Endothelial cell of umbilical vein (primary cell): Measurements from ENCODE around the gene SYK. TPM values are rescaled to one million over a fixed set of nuclear protein-coding genes. Genes with fewer than 3 reads are reported as not detected.

Source experiments
- BruUV-seq: library from RNA; stranded (reverse); fragments of 400-500 nt; replicated peaks from 2 replicates; lab custom pipeline; 2021; lab: Mats Ljungman, UMichigan
- CTCF ChIA-PET: fragments of 300-600, 350-600 bp; sonication (Branson Sonifier 250); formaldehyde crosslinking; loops from one replicate; lab custom pipeline; 2021; ENCODE audit warnings: antibody characterized with exemption, inconsistent platforms; lab: Charles Lee
- POLR2A ChIA-PET: fragments of 300-600, 350-600 bp; sonication (Branson Sonifier 250); formaldehyde crosslinking; loops from one replicate; lab custom pipeline; 2021; ENCODE audit warnings: antibody characterized with exemption, inconsistent platforms; lab: Charles Lee
- DNase-seq: peaks from one replicate; pipeline ENCODE4 v3.0.0-alpha.2; 2011; ENCODE audit warnings: low read depth, low spot score
- FAIRE-seq: peaks from 2 replicates; lab custom pipeline; 2011; peaks lifted over from hg19 to GRCh38; lab: Jason Lieb, UNC
- H2AFZ ChIP-seq: 2 replicates; pipeline ENCODE4 v1.6.0; 2012; ENCODE audit warnings: low read depth, low read length, control low read depth, inconsistent platforms
- H3K27ac ChIP-seq: 2 replicates; pipeline ENCODE4 v1.5.1; 2011; ENCODE audit warnings: low read depth, mild to moderate bottlenecking, control low read depth, low read length, moderate library complexity; ENCODE audit not compliant: insufficient read depth
- H3K27me3 ChIP-seq, 2 experiments: 2 replicates each; pipeline versions ENCODE4 v1.6.0 to v1.6.1; 2011; ENCODE audit warnings: low read length in 2 of 2, mixed read lengths in 1 of 2; ENCODE audit not compliant: control insufficient read depth in 2 of 2, insufficient read depth in 2 of 2
- H3K36me3 ChIP-seq, 2 experiments: 2 replicates in 1 of 2; 3 replicates in 1 of 2; pipeline ENCODE4 v1.5.1; 2011; ENCODE audit warnings: low read length in 2 of 2, mild to moderate bottlenecking in 1 of 2, moderate library complexity in 1 of 2; ENCODE audit not compliant: control insufficient read depth in 2 of 2, insufficient read depth in 2 of 2; ENCODE audit errors: extremely low read depth in 1 of 2
- H3K4me1 ChIP-seq: 3 replicates; pipeline ENCODE4 v1.5.1; 2011; ENCODE audit warnings: mild to moderate bottlenecking, low read length; ENCODE audit not compliant: control insufficient read depth, insufficient read depth; ENCODE audit errors: extremely low read depth
- H3K4me2 ChIP-seq: 2 replicates; pipeline ENCODE4 v1.6.1; 2011; ENCODE audit warnings: low read length, control low read depth, mixed read lengths; ENCODE audit not compliant: insufficient read depth
- H3K4me3 ChIP-seq, 3 experiments: fragments of 200-600 bp in 1 of 3; sonication (generic), shearing (Covaris generic) in 1 of 3; replicated peaks in 1 of 3; 2 replicates each; pipeline ENCODE4 v1.5.1; 2011 to 2016; ENCODE audit warnings: control low read depth in 3 of 3, low read length in 3 of 3, mild to moderate bottlenecking in 2 of 3, inconsistent platforms in 1 of 3, low read depth in 1 of 3, moderate library complexity in 1 of 3; ENCODE audit not compliant: insufficient read depth in 1 of 3
- H3K79me2 ChIP-seq: 2 replicates; pipeline ENCODE4 v1.6.0; 2012; ENCODE audit warnings: low read length, inconsistent platforms; ENCODE audit not compliant: control insufficient read depth, insufficient read depth
- H3K9ac ChIP-seq: replicated peaks from 2 replicates; pipeline ENCODE3; 2011; ENCODE audit warnings: low read length, control low read depth; ENCODE audit not compliant: insufficient read depth; ENCODE audit errors: extremely low read depth
- H3K9me1 ChIP-seq: replicated peaks from 3 replicates; pipeline ENCODE4 v1.6.0; 2011; ENCODE audit warnings: mild to moderate bottlenecking, low read length; ENCODE audit not compliant: control insufficient read depth, insufficient read depth; ENCODE audit errors: extremely low read depth
- H3K9me3 ChIP-seq: replicated peaks from 2 replicates; pipeline ENCODE4 v1.5.1; 2012; ENCODE audit warnings: low read length, inconsistent platforms; ENCODE audit not compliant: control insufficient read depth, insufficient read depth
- H4K20me1 ChIP-seq: replicated peaks from 2 replicates; pipeline ENCODE3; 2011; ENCODE audit warnings: mild to moderate bottlenecking, low read length; ENCODE audit not compliant: control insufficient read depth, insufficient read depth; ENCODE audit errors: extremely low read depth
- CTCF ChIP-seq, 2 donors: IDR thresholded peaks; 1 replicate in 1 of 2; 2 replicates in 1 of 2; pipeline ENCODE4 v1.5.1; 2011; ENCODE audit warnings: low read length in 2 of 2, mild to moderate bottlenecking in 2 of 2, moderate library complexity in 2 of 2, control low read depth in 1 of 2, inconsistent platforms in 1 of 2, low read depth in 1 of 2; ENCODE audit not compliant: insufficient read depth in 1 of 2; ENCODE audit errors: extremely low read depth in 1 of 2
- EZH2 ChIP-seq: IDR thresholded peaks from 2 replicates; pipeline ENCODE4 v1.6.1; 2012; ENCODE audit warnings: borderline replicate concordance, low read depth, mild to moderate bottlenecking, moderate library complexity, low read length, inconsistent platforms; ENCODE audit not compliant: severe bottlenecking
- FOS ChIP-seq: IDR thresholded peaks from 2 replicates; pipeline ENCODE4 v1.6.1; 2011; ENCODE audit warnings: mild to moderate bottlenecking, low read length, moderate library complexity, borderline replicate concordance; ENCODE audit not compliant: insufficient read depth
- GATA2 ChIP-seq: IDR thresholded peaks from 2 replicates; pipeline ENCODE4 v1.7.0; 2011; ENCODE audit warnings: low read depth, mild to moderate bottlenecking, moderate library complexity, mixed read lengths, low read length; ENCODE audit not compliant: insufficient read length, insufficient read depth
- JUN ChIP-seq: IDR thresholded peaks from 2 replicates; pipeline ENCODE4 v1.6.1; 2011; ENCODE audit warnings: borderline replicate concordance, low read depth; ENCODE audit not compliant: insufficient read length, insufficient read depth
- MAX ChIP-seq: IDR thresholded peaks from 2 replicates; pipeline ENCODE4 v1.6.1; 2011; ENCODE audit not compliant: insufficient read depth, insufficient read length
- MYC ChIP-seq: IDR thresholded peaks from one replicate; pipeline ENCODE4 v1.6.1; 2011; ENCODE audit warnings: mild to moderate bottlenecking, low read depth, low read length
- POLR2A ChIP-seq: IDR thresholded peaks from 2 replicates; pipeline ENCODE4 v1.6.1; 2012; ENCODE audit warnings: low read depth, mild to moderate bottlenecking, control low read depth, low read length
- POLR2AphosphoS5 ChIP-seq: IDR thresholded peaks from 2 replicates; pipeline ENCODE4 v1.6.1; 2012; ENCODE audit warnings: low read depth, mild to moderate bottlenecking, control low read depth, low read length, moderate library complexity; ENCODE audit not compliant: insufficient read depth
- dilution Hi-C: fragments of 300-500 bp; cut with MboI; formaldehyde crosslinking; loops from one replicate; pipeline ENCODE4 v1.15.0; 2019; ENCODE audit warnings: low sequenced_read_pairs; ENCODE audit not compliant: extremely low pct_ligation_motif_present
- intact Hi-C: fragments of 100-400 bp; cut with micrococcal nuclease; formaldehyde crosslinking; loops from one replicate; pipeline ENCODE4 v1.10.0; 2022
- polyA plus RNA-seq, 4 experiments: library from polyadenylated mRNA; depleted of rRNA in 3 of 4; stranded (reverse) in 3 of 4; unstranded in 1 of 4; fragments of >200 nt; gene quantifications; 2 replicates each; pipeline versions ENCODE4 v1.2.1 to v1.2.3, GENCODE V29; 2011 to 2012; ENCODE audit warnings: missing spikeins in 1 of 4
- total RNA-seq: library from RNA; stranded (reverse); gene quantifications from 2 replicates; pipeline ENCODE4 v1.2.3, GENCODE V29; 2021

Gene SYK
- total and polyA plus RNA-seq, 2 donors (not counting 3 experiments of a cell fraction or from before 2014, with no cell fraction given): not detected

- DNase-seq (no peak), FAIRE-seq (no peak)
- no peaks in the 10 kb centered on the region for H3K79me2 ChIP-seq
- CTCF ChIA-PET: no interaction called here
- no peaks in the 10 kb centered on the region for H3K4me1 ChIP-seq
- no peaks in the 10 kb centered on the region for H4K20me1 ChIP-seq
- H3K36me3 ChIP-seq: no peaks in the 10 kb centered on the region
- H3K9me3 ChIP-seq: no peaks in the 10 kb centered on the region
- dilution Hi-C loops (no loop called here), intact Hi-C loops (no loop called here)
- no peak for TF ChIP-seq MAX
- TF ChIP-seq POLR2AphosphoS5: no peak
- TF ChIP-seq GATA2: no peak
- TF ChIP-seq MYC: no peak
- TF ChIP-seq FOS: no peak
- TF ChIP-seq CTCF (IDR thresholded peaks at IDR 0.05; ENCODE audit: extremely low read depth in 1 of 2, insufficient read depth in 1 of 2, low read depth in 1 of 2, low read length in 2 of 2): no peak
- no peak for TF ChIP-seq JUN
- TF ChIP-seq POLR2A: no peak
- no peak for TF ChIP-seq EZH2
- H3K4me3 ChIP-seq: no peak overlapping the region
- no peaks in the 10 kb centered on the region for H3K27me3 ChIP-seq
- H2AFZ ChIP-seq: no peak overlapping the region
- H3K27ac ChIP-seq: no peak overlapping the region
- BruUV-seq: no TSS peak
- H3K4me2 ChIP-seq: no peak overlapping the region
- H3K9me1 ChIP-seq: no peaks in the 10 kb centered on the region
- no peak overlapping the region for H3K9ac ChIP-seq
- POLR2A ChIA-PET: no interaction called here
Observed at GRCh38 chr9:90907790-90908189, 106.2 kb downstream of the SYK start.
